Activated B cell treated with CpG ODN at 0.5 μM for 24 hours (primary cell): ENCODE results near the gene GPNMB. TPM values are rescaled to one million over a fixed set of nuclear protein-coding genes. Genes with fewer than 3 reads are reported as not detected.

Experiments
- ATAC-seq: fragments of 200-7000 bp; cut with Tn5 transposase; one replicate; pipeline ENCODE4 v1.10.0; 2021; ENCODE audit warnings: low read depth, mild to moderate bottlenecking, moderate library complexity
- CTCF ChIA-PET: fragments of 350-600 bp; sonication (Branson Sonifier 250); formaldehyde crosslinking; loops from one replicate; lab custom pipeline; 2021; ENCODE audit warnings: antibody characterized with exemption; lab: Charles Lee
- POLR2A ChIA-PET: fragments of 350-600 bp; sonication (Branson Sonifier 250); formaldehyde crosslinking; loops from one replicate; lab custom pipeline; 2021; ENCODE audit warnings: antibody characterized with exemption; lab: Charles Lee
- DNase-seq: peaks from one replicate; pipeline ENCODE4 v3.0.0; 2022
- H3K27ac Mint-ChIP-seq: one replicate; pipeline ENCODE4 v1.8.0; 2020; ENCODE audit warnings: mixed read lengths
- H3K27me3 Mint-ChIP-seq: one replicate; pipeline ENCODE4 v1.8.0; 2021; ENCODE audit warnings: mixed read lengths
- H3K36me3 Mint-ChIP-seq: one replicate; pipeline ENCODE4 v1.8.0; 2021; ENCODE audit warnings: low read depth, mixed read lengths
- H3K4me1 Mint-ChIP-seq: one replicate; pipeline ENCODE4 v1.8.0; 2021; ENCODE audit warnings: mixed read lengths
- H3K4me3 Mint-ChIP-seq: one replicate; pipeline ENCODE4 v1.8.0; 2020; ENCODE audit warnings: mild to moderate bottlenecking, mixed read lengths
- H3K9me3 Mint-ChIP-seq: one replicate; pipeline ENCODE4 v1.8.0; 2020; ENCODE audit warnings: mixed read lengths
- intact Hi-C: fragments of 100-400 bp; cut with micrococcal nuclease; formaldehyde crosslinking; loops from one replicate; pipeline ENCODE4 v1.15.1; 2024
- total RNA-seq: library from RNA; stranded (reverse); gene quantifications from 2 replicates; pipeline ENCODE4 v1.2.3, GENCODE V29; 2022
- TF ChIP-seq, protein P1 (sequence below): fragments of 200-600 bp; IDR thresholded peaks from one replicate; pipeline ENCODE4 v1.8.0; 2022; ENCODE audit warnings: antibody characterized with exemption, mild to moderate bottlenecking

Gene GPNMB
- total RNA-seq, 1 donor from 2014 or later: 1.1 TPM

DNA sequence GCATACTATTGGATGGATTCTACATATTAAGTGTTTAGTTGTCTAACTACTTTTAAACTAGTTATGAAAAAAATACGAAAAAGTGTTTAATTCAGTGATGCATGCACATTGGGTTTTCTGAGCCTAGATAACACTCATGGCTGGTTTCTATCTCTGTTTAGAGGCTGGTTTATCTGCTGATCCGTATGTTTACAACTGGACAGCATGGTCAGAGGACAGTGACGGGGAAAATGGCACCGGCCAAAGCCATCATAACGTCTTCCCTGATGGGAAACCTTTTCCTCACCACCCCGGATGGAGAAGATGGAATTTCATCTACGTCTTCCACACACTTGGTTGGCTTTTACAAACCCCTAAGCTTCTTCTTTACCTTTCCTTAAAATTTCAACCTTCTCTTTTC is 10.2 kb downstream of the GPNMB start:
- CTCF ChIA-PET: no interaction called here
- Mint-ChIP-seq H3K27me3 (peaks cover 19% of the 10 kb centered on the region), H3K36me3 (no peaks in the 10 kb centered on the region), H3K9me3 (peaks cover 5% of the 10 kb centered on the region), H3K27ac (no peak overlapping the region), H3K4me1 (no peaks in the 10 kb centered on the region), H3K4me3 (no peak overlapping the region)
- DNase-seq (no peak), ATAC-seq (no peak)
- TF ChIP-seq, protein P1, sequence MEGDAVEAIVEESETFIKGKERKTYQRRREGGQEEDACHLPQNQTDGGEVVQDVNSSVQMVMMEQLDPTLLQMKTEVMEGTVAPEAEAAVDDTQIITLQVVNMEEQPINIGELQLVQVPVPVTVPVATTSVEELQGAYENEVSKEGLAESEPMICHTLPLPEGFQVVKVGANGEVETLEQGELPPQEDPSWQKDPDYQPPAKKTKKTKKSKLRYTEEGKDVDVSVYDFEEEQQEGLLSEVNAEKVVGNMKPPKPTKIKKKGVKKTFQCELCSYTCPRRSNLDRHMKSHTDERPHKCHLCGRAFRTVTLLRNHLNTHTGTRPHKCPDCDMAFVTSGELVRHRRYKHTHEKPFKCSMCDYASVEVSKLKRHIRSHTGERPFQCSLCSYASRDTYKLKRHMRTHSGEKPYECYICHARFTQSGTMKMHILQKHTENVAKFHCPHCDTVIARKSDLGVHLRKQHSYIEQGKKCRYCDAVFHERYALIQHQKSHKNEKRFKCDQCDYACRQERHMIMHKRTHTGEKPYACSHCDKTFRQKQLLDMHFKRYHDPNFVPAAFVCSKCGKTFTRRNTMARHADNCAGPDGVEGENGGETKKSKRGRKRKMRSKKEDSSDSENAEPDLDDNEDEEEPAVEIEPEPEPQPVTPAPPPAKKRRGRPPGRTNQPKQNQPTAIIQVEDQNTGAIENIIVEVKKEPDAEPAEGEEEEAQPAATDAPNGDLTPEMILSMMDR: no peak
- intact Hi-C loops: no loop called here
- POLR2A ChIA-PET: no interaction called here

GRCh38 chr7:23260371-23260770 is 13.8 kb downstream of the GPNMB start:
- intact Hi-C loops: no loop called here
- Mint-ChIP-seq H3K9me3 (no peaks in the 10 kb centered on the region), H3K36me3 (no peaks in the 10 kb centered on the region), H3K4me1 (no peaks in the 10 kb centered on the region), H3K27ac (no peak overlapping the region), H3K4me3 (no peak overlapping the region), H3K27me3 (peaks cover 10% of the 10 kb centered on the region)
- CTCF ChIA-PET: no interaction called here
- DNase-seq: no peak
- no peak for ATAC-seq
- POLR2A ChIA-PET: no interaction called here
- TF ChIP-seq, protein P1: no peak

- CTCF ChIA-PET: interaction anchor here (0.7 to 3.1 kb wide), 3 partner anchors 9 to 35 kb away, joined by 3 to 23 read pairs (median 4); no protein-coding TSS in a partner anchor
- DNase-seq (no peak), ATAC-seq (peak; percentile 79)
- Mint-ChIP-seq H3K4me1 (no peaks in the 10 kb centered on the region), H3K27ac (no peak overlapping the region), H3K9me3 (no peaks in the 10 kb centered on the region), H3K27me3 (peaks cover 2% of the 10 kb centered on the region), H3K4me3 (no peak overlapping the region), H3K36me3 (no peaks in the 10 kb centered on the region)
- intact Hi-C loops: loop anchor here (2.0 kb wide), 1 partner anchor 15 kb away; no protein-coding TSS in a partner anchor
- POLR2A ChIA-PET: no interaction called here
- TF ChIP-seq, protein P1: no peak
These were observed 15.4 kb downstream of the GPNMB start for GRCh38 chr7:23261843-23262452.

GRCh38 chr7:23264916-23265458 is 18.4 kb downstream of the GPNMB start:
- DNase-seq: no peak
- no peak overlapping the region for H3K4me3 Mint-ChIP-seq
- H3K4me1 Mint-ChIP-seq: no peaks in the 10 kb centered on the region
- TF ChIP-seq, protein P1: no peak
- CTCF ChIA-PET: interaction anchor here (3.1 kb wide), 1 partner anchor 8 kb away, joined by 23 read pairs; no protein-coding TSS in a partner anchor
- POLR2A ChIA-PET: no interaction called here
- intact Hi-C loops: no loop called here
- no peak for ATAC-seq
- no peak overlapping the region for H3K27ac Mint-ChIP-seq
- peaks cover 5% of the 10 kb centered on the region for H3K9me3 Mint-ChIP-seq
- H3K36me3 Mint-ChIP-seq: no peaks in the 10 kb centered on the region
- H3K27me3 Mint-ChIP-seq: no peaks in the 10 kb centered on the region

- intact Hi-C loops: no loop called here
These were observed 20.3 kb downstream of the GPNMB start for GRCh38 chr7:23266918-23267317.

More at GRCh38 chr7:23266918-23267317, 20.3 kb downstream of the GPNMB start:
- H3K27me3 Mint-ChIP-seq: no peaks in the 10 kb centered on the region
- H3K9me3 Mint-ChIP-seq: peaks cover 5% of the 10 kb centered on the region
- H3K27ac Mint-ChIP-seq: no peak overlapping the region
- ChIA-PET CTCF (no interaction called here), POLR2A (no interaction called here)
- H3K4me1 Mint-ChIP-seq: no peaks in the 10 kb centered on the region
- ATAC-seq (no peak), DNase-seq (no peak)
- no peak overlapping the region for H3K4me3 Mint-ChIP-seq
- TF ChIP-seq, protein P1: no peak
- no peaks in the 10 kb centered on the region for H3K36me3 Mint-ChIP-seq
